Activated naive CD4-positive, alpha-beta T cell treated with anti-CD3 and anti-CD28 coated beads, Interleukin-2, amount 50 U/mL, for 24 hours (primary cell): ENCODE results near the gene PEAK1.

Experiments
- H3K27ac Mint-ChIP-seq: one replicate; pipeline ENCODE4 v1.8.0; 2021; ENCODE audit warnings: mild to moderate bottlenecking, mixed read lengths
- H3K27me3 Mint-ChIP-seq: one replicate; pipeline ENCODE4 v1.8.0; 2021; ENCODE audit warnings: mixed read lengths
- H3K36me3 Mint-ChIP-seq: one replicate; pipeline ENCODE4 v1.8.0; 2021; ENCODE audit warnings: mixed read lengths
- H3K4me1 Mint-ChIP-seq: one replicate; pipeline ENCODE4 v1.8.0; 2021; ENCODE audit warnings: mixed read lengths
- H3K4me3 Mint-ChIP-seq: one replicate; pipeline ENCODE4 v1.8.0; 2021; ENCODE audit warnings: mild to moderate bottlenecking, mixed read lengths
- H3K9me3 Mint-ChIP-seq: one replicate; pipeline ENCODE4 v1.8.0; 2021; ENCODE audit warnings: mixed read lengths

PEAK1 gene

DNA sequence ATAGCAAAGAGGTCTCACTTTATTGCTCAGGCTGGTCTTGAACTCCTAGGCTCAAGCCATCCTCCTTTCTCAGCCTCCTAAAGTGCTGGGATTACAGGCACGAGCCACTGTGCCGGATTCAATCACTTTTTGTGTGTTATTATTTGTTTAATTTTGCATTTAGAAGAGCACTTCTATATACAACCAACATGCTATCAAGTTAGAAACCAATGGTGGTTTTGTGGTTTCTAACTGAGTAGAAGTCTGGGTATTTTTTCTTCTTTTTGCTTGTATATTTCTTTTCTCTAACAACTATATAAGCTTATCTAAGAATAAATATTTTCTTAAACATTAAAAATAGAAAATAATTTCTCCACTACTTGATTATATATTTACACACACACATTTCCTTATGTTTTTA is 86.7 kb downstream of the PEAK1 start:
- Mint-ChIP-seq H3K27me3 (no peaks in the 10 kb centered on the region), H3K4me1 (no peaks in the 10 kb centered on the region), H3K4me3 (no peak overlapping the region), H3K36me3 (no peaks in the 10 kb centered on the region), H3K27ac (no peak overlapping the region), H3K9me3 (no peaks in the 10 kb centered on the region)

GRCh38 chr15:77329202-77329601 is 90.7 kb downstream of the PEAK1 start:
- H3K27ac Mint-ChIP-seq = no peak overlapping the region
- no peaks in the 10 kb centered on the region for H3K27me3 Mint-ChIP-seq
- H3K4me1 Mint-ChIP-seq = no peaks in the 10 kb centered on the region
- H3K9me3 Mint-ChIP-seq = no peaks in the 10 kb centered on the region
- H3K36me3 Mint-ChIP-seq = no peaks in the 10 kb centered on the region
- H3K4me3 Mint-ChIP-seq = no peak overlapping the region

- no peak overlapping the region for H3K27ac Mint-ChIP-seq
- H3K9me3 Mint-ChIP-seq = no peaks in the 10 kb centered on the region
- no peaks in the 10 kb centered on the region for H3K4me1 Mint-ChIP-seq
- H3K4me3 Mint-ChIP-seq = no peak overlapping the region
- H3K27me3 Mint-ChIP-seq = no peaks in the 10 kb centered on the region
- H3K36me3 Mint-ChIP-seq = no peaks in the 10 kb centered on the region
These were observed 91.9 kb downstream of the PEAK1 start for GRCh38 chr15:77327844-77328529.

DNA sequence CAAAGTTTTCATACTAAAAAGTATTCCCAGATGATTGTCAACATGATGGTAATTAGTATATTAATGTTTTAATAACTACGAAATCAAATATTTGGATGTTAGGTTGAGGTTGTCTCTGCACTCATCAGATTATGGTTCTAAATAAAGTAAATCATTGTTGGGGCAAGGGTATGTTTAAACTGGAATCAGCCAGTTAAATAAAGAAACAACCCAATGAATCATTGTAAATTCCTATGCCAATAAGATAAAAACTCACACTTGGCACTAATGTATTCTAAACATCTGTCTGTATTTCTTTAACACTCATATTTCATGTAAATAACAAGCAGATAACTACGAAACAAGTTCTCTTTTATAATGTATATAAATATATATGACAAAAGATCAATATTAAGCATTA is 92.7 kb downstream of the PEAK1 start:
- H3K4me1 Mint-ChIP-seq = no peaks in the 10 kb centered on the region
- H3K27ac Mint-ChIP-seq = no peak overlapping the region
- no peak overlapping the region for H3K4me3 Mint-ChIP-seq
- no peaks in the 10 kb centered on the region for H3K36me3 Mint-ChIP-seq
- H3K9me3 Mint-ChIP-seq = no peaks in the 10 kb centered on the region
- no peaks in the 10 kb centered on the region for H3K27me3 Mint-ChIP-seq

GRCh38 chr15:77326366-77326765 is 93.5 kb downstream of the PEAK1 start:
- Mint-ChIP-seq H3K27ac (no peak overlapping the region), H3K4me1 (no peaks in the 10 kb centered on the region), H3K9me3 (no peaks in the 10 kb centered on the region), H3K4me3 (no peak overlapping the region), H3K27me3 (no peaks in the 10 kb centered on the region), H3K36me3 (peaks cover 3% of the 10 kb centered on the region)

GRCh38 chr15:77312523-77312922 is 107.4 kb downstream of the PEAK1 start:
- Mint-ChIP-seq H3K36me3 (peaks cover 2% of the 10 kb centered on the region), H3K27me3 (peaks cover 1% of the 10 kb centered on the region), H3K9me3 (no peaks in the 10 kb centered on the region), H3K4me3 (no peak overlapping the region), H3K27ac (no peak overlapping the region), H3K4me1 (peaks cover 10% of the 10 kb centered on the region)

DNA sequence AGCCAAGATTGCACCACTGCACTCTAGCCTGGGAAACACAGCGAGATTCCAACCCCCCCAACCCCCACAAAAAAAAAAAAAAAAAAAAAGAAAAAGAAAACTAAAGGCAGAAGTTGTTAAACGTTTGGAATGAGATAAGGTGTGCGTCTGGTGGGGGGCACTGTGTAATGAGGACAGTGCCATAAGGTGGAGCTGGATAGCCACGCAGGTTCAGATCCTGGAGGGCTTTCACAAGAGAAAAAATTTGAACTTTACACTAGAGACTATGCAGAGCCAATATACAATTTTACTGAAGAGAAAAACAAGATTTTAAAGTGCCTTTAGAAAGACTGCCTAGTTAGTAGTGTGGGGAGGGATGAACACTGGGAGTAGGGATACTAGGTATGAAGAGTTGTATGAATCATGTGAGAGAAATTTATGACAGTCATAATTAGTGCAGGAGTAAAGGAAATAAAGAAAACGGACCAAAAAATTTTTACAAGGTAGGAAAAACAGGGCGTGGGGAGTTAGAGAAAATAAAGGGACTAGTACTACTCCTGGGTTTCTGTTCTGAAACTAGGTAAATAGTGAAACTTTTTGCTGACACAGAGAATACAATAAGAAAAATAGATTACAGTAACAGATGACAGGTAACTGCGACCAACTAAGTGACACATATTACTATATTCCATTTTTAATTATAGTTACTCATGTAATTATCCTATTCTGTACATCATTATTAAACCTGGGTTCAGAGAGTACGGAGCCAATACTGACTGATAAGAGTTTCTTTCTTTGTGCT is 108.1 kb downstream of the PEAK1 start:
- H3K36me3 Mint-ChIP-seq = peaks cover 2% of the 10 kb centered on the region
- H3K27me3 Mint-ChIP-seq = peaks cover 1% of the 10 kb centered on the region
- peaks cover 10% of the 10 kb centered on the region for H3K4me1 Mint-ChIP-seq
- no peak overlapping the region for H3K4me3 Mint-ChIP-seq
- no peaks in the 10 kb centered on the region for H3K9me3 Mint-ChIP-seq
- H3K27ac Mint-ChIP-seq = no peak overlapping the region

DNA sequence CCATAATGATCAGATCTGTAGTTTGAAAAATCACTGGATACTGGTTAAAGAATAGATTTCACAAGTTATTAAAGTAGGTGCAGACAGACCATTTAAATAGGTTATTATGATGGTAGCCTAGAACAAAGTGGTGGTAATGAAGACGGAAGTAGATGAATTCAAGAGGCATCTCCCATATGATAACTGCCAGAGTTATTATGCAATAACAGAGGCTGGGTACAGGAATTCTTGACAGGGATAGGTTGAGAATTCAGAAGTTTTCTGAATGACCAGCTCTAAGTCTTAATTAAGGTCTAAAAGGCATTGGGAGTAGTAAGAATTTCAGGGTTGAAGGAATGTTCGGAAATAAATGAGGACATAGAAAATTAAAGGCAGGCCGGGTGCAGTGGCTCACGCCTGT is 108.9 kb downstream of the PEAK1 start:
- Mint-ChIP-seq H3K4me3 (no peak overlapping the region), H3K9me3 (no peaks in the 10 kb centered on the region), H3K27ac (no peak overlapping the region), H3K36me3 (peaks cover 2% of the 10 kb centered on the region), H3K27me3 (peaks cover 1% of the 10 kb centered on the region), H3K4me1 (peaks cover 10% of the 10 kb centered on the region)

- peaks cover 10% of the 10 kb centered on the region for H3K4me1 Mint-ChIP-seq
- H3K4me3 Mint-ChIP-seq = no peak overlapping the region
- no peak overlapping the region for H3K27ac Mint-ChIP-seq
- H3K27me3 Mint-ChIP-seq = peaks cover 1% of the 10 kb centered on the region
- H3K9me3 Mint-ChIP-seq = no peaks in the 10 kb centered on the region
- H3K36me3 Mint-ChIP-seq = peaks cover 2% of the 10 kb centered on the region
These were observed 110.5 kb downstream of the PEAK1 start for GRCh38 chr15:77309392-77309791.

- Mint-ChIP-seq H3K4me1 (peaks cover 8% of the 10 kb centered on the region), H3K27me3 (peaks cover 1% of the 10 kb centered on the region), H3K9me3 (no peaks in the 10 kb centered on the region), H3K36me3 (no peaks in the 10 kb centered on the region), H3K4me3 (no peak overlapping the region), H3K27ac (no peak overlapping the region)
These were observed 114.0 kb downstream of the PEAK1 start for GRCh38 chr15:77305953-77306352.

DNA sequence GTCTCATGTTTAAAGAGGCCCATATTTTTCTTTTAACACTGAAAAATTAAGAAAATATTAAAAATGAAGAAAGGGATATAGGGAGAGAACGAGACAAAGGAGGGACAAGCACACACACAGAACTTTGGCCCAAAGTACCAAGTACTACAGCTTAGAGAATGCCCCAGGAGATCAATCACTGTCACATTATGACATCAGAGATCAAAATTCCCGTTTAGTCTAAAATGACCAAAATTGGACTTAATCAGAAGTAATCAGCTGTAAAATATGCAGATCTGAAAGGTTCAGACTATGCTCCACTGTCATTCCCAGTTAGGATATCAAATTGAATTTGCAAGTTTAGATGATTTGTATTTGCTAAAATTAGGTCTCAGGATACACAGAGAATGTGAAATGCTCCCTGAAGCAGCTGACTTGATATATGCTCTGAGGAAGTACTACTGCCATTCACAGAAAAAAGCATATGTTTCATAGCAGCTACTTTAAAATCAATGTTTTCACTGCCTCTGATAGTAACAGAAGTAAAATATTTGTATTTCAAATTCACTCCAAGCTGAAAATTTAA is 123.0 kb downstream of the PEAK1 start:
- Mint-ChIP-seq H3K9me3 (no peaks in the 10 kb centered on the region), H3K27ac (no peak overlapping the region), H3K27me3 (no peaks in the 10 kb centered on the region), H3K4me1 (no peaks in the 10 kb centered on the region), H3K36me3 (peaks cover 2% of the 10 kb centered on the region), H3K4me3 (no peak overlapping the region)

GRCh38 chr15:77295446-77295845 is 124.5 kb downstream of the PEAK1 start:
- no peaks in the 10 kb centered on the region for H3K27me3 Mint-ChIP-seq
- no peak overlapping the region for H3K4me3 Mint-ChIP-seq

GRCh38 chr15:77292969-77293558 is 126.8 kb downstream of the PEAK1 start:
- Mint-ChIP-seq H3K27ac (no peak overlapping the region), H3K4me1 (no peaks in the 10 kb centered on the region), H3K4me3 (no peak overlapping the region), H3K27me3 (no peaks in the 10 kb centered on the region), H3K9me3 (no peaks in the 10 kb centered on the region), H3K36me3 (peaks cover 2% of the 10 kb centered on the region)

More at GRCh38 chr15:77295446-77295845, 124.5 kb downstream of the PEAK1 start:
- peaks cover 2% of the 10 kb centered on the region for H3K36me3 Mint-ChIP-seq
- H3K27ac Mint-ChIP-seq = no peak overlapping the region
- H3K4me1 Mint-ChIP-seq = no peaks in the 10 kb centered on the region
- H3K9me3 Mint-ChIP-seq = no peaks in the 10 kb centered on the region

GRCh38 chr15:77291107-77291506 is 128.8 kb downstream of the PEAK1 start:
- Mint-ChIP-seq H3K36me3 (peaks cover 2% of the 10 kb centered on the region), H3K27me3 (no peaks in the 10 kb centered on the region), H3K4me3 (no peak overlapping the region), H3K9me3 (no peaks in the 10 kb centered on the region), H3K27ac (no peak overlapping the region), H3K4me1 (no peaks in the 10 kb centered on the region)

- Mint-ChIP-seq H3K9me3 (no peaks in the 10 kb centered on the region), H3K4me1 (no peaks in the 10 kb centered on the region), H3K27me3 (no peaks in the 10 kb centered on the region), H3K36me3 (peaks cover 17% of the 10 kb centered on the region), H3K27ac (no peak overlapping the region), H3K4me3 (no peak overlapping the region)
These were observed 132.5 kb downstream of the PEAK1 start for GRCh38 chr15:77287385-77287784.
